H1 (cell line): ENCODE data around the gene TGFBI. TPM values are rescaled to one million over a fixed set of nuclear protein-coding genes. Genes with fewer than 3 reads are reported as not detected.

ENCODE experiments used
- CTCF ChIA-PET: fragments of 300-600 bp; sonication (Branson Sonifier 250); formaldehyde crosslinking; loops from one replicate; lab custom pipeline; 2021; ENCODE audit not compliant: partially characterized antibody; lab: Charles Lee
- POLR2A ChIA-PET: fragments of 300-600 bp; sonication (Branson Sonifier 250); formaldehyde crosslinking; loops from one replicate; lab custom pipeline; 2021; ENCODE audit warnings: inconsistent platforms; ENCODE audit not compliant: partially characterized antibody; lab: Charles Lee
- DNase-seq, 2 experiments: peaks; one replicate each; pipeline versions ENCODE4 v3.0.0 to v3.0.0-alpha.2; 2010 to 2022; ENCODE audit warnings: low spot score in 2 of 2, low read depth in 1 of 2, mixed read lengths in 1 of 2
- FAIRE-seq: peaks from 2 replicates; lab custom pipeline; 2011; peaks lifted over from hg19 to GRCh38; lab: Jason Lieb, UNC
- H2AFZ ChIP-seq: 2 replicates; pipeline ENCODE4 v1.8.1; 2012; ENCODE audit warnings: low read length, inconsistent platforms
- H2AK5ac ChIP-seq: 2 replicates; pipeline ENCODE4 v1.6.1; 2013; ENCODE audit warnings: low read depth, low read length
- H2BK120ac ChIP-seq: replicated peaks from 2 replicates; pipeline ENCODE3; 2013; ENCODE audit warnings: low read depth, low read length, inconsistent platforms
- H2BK12ac ChIP-seq: 2 replicates; pipeline ENCODE4 v1.6.1; 2013; ENCODE audit warnings: low read depth, low read length
- H2BK15ac ChIP-seq: 2 replicates; pipeline ENCODE4 v1.6.1; 2013; ENCODE audit warnings: low read length
- H2BK20ac ChIP-seq: 2 replicates; pipeline ENCODE4 v1.6.1; 2013; ENCODE audit warnings: low read length
- H2BK5ac ChIP-seq: 2 replicates; pipeline ENCODE4 v1.6.1; 2013; ENCODE audit warnings: low read depth, low read length
- H3K14ac ChIP-seq: 2 replicates; pipeline ENCODE4 v1.6.1; 2013; ENCODE audit warnings: inconsistent platforms; ENCODE audit not compliant: insufficient read length
- H3K18ac ChIP-seq: 2 replicates; pipeline ENCODE4 v1.6.1; 2013; ENCODE audit warnings: low read length; ENCODE audit errors: extremely low read depth
- H3K23ac ChIP-seq: 2 replicates; pipeline ENCODE4 v1.6.1; 2013; ENCODE audit warnings: inconsistent platforms; ENCODE audit not compliant: insufficient read length
- H3K23me2 ChIP-seq: 2 replicates; pipeline ENCODE4 v1.6.1; 2013; ENCODE audit warnings: low read depth, low read length
- H3K27ac ChIP-seq: 2 replicates; pipeline ENCODE4 v1.6.1; 2011; ENCODE audit warnings: low read depth, low read length, inconsistent platforms
- H3K27me3 ChIP-seq, 4 experiments: replicated peaks in 1 of 4; 1 replicate in 1 of 4; 2 replicates in 3 of 4; pipeline versions ENCODE4 v1.6.1 to v1.8.1; 2011 to 2013; ENCODE audit warnings: low read length in 3 of 4, mild to moderate bottlenecking in 3 of 4, inconsistent platforms in 2 of 4, mixed read lengths in 2 of 4, moderate library complexity in 1 of 4; ENCODE audit not compliant: control insufficient read depth in 3 of 4, insufficient read depth in 3 of 4; ENCODE audit errors: extremely low read depth in 1 of 4
- H3K36me3 ChIP-seq, 4 experiments: 2 replicates each; pipeline versions ENCODE4 v1.6.1 to v1.8.1; 2011 to 2013; ENCODE audit warnings: mild to moderate bottlenecking in 4 of 4, low read length in 3 of 4, moderate library complexity in 2 of 4, control low read depth in 1 of 4, inconsistent platforms in 1 of 4; ENCODE audit not compliant: insufficient read depth in 4 of 4, control insufficient read depth in 2 of 4
- H3K4ac ChIP-seq: replicated peaks from 2 replicates; pipeline ENCODE3; 2013; ENCODE audit warnings: low read length, low read depth, mixed read lengths, inconsistent platforms; ENCODE audit not compliant: insufficient read length
- H3K4me1 ChIP-seq, 4 experiments: replicated peaks in 1 of 4; 1 replicate in 1 of 4; 2 replicates in 3 of 4; pipeline versions ENCODE4 v1.6.1 to v1.8.1; 2011 to 2013; ENCODE audit warnings: low read length in 3 of 4, inconsistent platforms in 2 of 4, mixed read lengths in 1 of 4; ENCODE audit not compliant: insufficient read depth in 4 of 4, control insufficient read depth in 3 of 4
- H3K4me2 ChIP-seq, 2 experiments: 2 replicates each; pipeline versions ENCODE4 v1.6.1 to v1.8.1; 2011 to 2013; ENCODE audit warnings: low read depth in 2 of 2, low read length in 2 of 2, control low read depth in 1 of 2, inconsistent platforms in 1 of 2, mild to moderate bottlenecking in 1 of 2; ENCODE audit not compliant: insufficient read depth in 1 of 2
- H3K4me3 ChIP-seq, 4 experiments: fragments of 200-600, 300-600 bp in 1 of 4; sonication (generic), shearing (Covaris generic), sonication (Bioruptor Twin) in 1 of 4; 2 replicates each; pipeline versions ENCODE4 v1.5.1 to v1.8.1; 2011 to 2016; ENCODE audit warnings: low read length in 4 of 4, low read depth in 3 of 4, control low read depth in 2 of 4, inconsistent platforms in 2 of 4, mild to moderate bottlenecking in 2 of 4, mixed read lengths in 1 of 4, moderate library complexity in 1 of 4; ENCODE audit not compliant: insufficient read depth in 2 of 4; ENCODE audit errors: extremely low read depth in 1 of 4
- H3K56ac ChIP-seq: replicated peaks from 2 replicates; pipeline ENCODE3; 2013; ENCODE audit warnings: low read depth, mild to moderate bottlenecking, mixed read lengths, low read length, inconsistent platforms; ENCODE audit not compliant: insufficient read length
- H3K79me1 ChIP-seq: 2 replicates; pipeline ENCODE4 v1.6.1; 2013; ENCODE audit warnings: low read depth, low read length, control low read depth
- H3K79me2 ChIP-seq, 2 experiments: 2 replicates each; pipeline versions ENCODE4 v1.6.1 to v1.8.1; 2012 to 2013; ENCODE audit warnings: low read length in 2 of 2, mild to moderate bottlenecking in 2 of 2, inconsistent platforms in 1 of 2; ENCODE audit not compliant: insufficient read depth in 2 of 2, control insufficient read depth in 1 of 2
- H3K9ac ChIP-seq, 4 experiments: replicated peaks in 1 of 4; 1 replicate in 1 of 4; 2 replicates in 3 of 4; pipeline versions ENCODE4 v1.6.1 to v1.8.1; 2011 to 2013; ENCODE audit warnings: low read depth in 3 of 4, low read length in 3 of 4, control low read depth in 2 of 4, mild to moderate bottlenecking in 2 of 4, moderate library complexity in 2 of 4, inconsistent platforms in 1 of 4; ENCODE audit errors: extremely low read depth in 1 of 4
- H3K9me3 ChIP-seq, 2 experiments: 2 replicates each; pipeline versions ENCODE4 v1.6.1 to v1.8.1; 2012 to 2013; ENCODE audit warnings: mild to moderate bottlenecking in 2 of 2, moderate library complexity in 2 of 2, control low read depth in 1 of 2, inconsistent platforms in 1 of 2, low read depth in 1 of 2, low read length in 1 of 2, mixed read lengths in 1 of 2; ENCODE audit not compliant: insufficient read depth in 2 of 2
- H4K20me1 ChIP-seq, 2 experiments: replicated peaks in 1 of 2; 2 replicates each; pipeline versions ENCODE3 to v1.8.1; 2011 to 2013; ENCODE audit warnings: inconsistent platforms in 2 of 2, low read length in 2 of 2, mild to moderate bottlenecking in 1 of 2; ENCODE audit not compliant: insufficient read depth in 2 of 2, control insufficient read depth in 1 of 2
- H4K5ac ChIP-seq: 2 replicates; pipeline ENCODE4 v1.6.1; 2013; ENCODE audit warnings: low read length, low read depth, mixed read lengths, inconsistent platforms; ENCODE audit not compliant: insufficient read length
- H4K8ac ChIP-seq: 2 replicates; pipeline ENCODE4 v1.8.0; 2013; ENCODE audit warnings: mild to moderate bottlenecking, moderate library complexity, low read length, inconsistent platforms; ENCODE audit not compliant: insufficient read depth; ENCODE audit errors: extremely low read depth
- H4K91ac ChIP-seq: replicated peaks from 2 replicates; pipeline ENCODE3; 2013; ENCODE audit warnings: low read length, mixed read lengths, inconsistent platforms; ENCODE audit not compliant: insufficient read length
- MAFK ChIP-seq: IDR thresholded peaks from 2 replicates; pipeline ENCODE4 v1.6.1; 2012; ENCODE audit warnings: low read depth, mild to moderate bottlenecking, improper control_type of control experiment, low read length
- YY1 ChIP-seq: IDR thresholded peaks from 2 replicates; pipeline ENCODE4 v1.6.1; 2011; ENCODE audit warnings: low read depth, mild to moderate bottlenecking, low read length
- WGBS, 2 experiments: shearing (Covaris generic) in 1 of 2; methylation state at CpG; one replicate each; pipeline versions ENCODE4 v1.1.6 to v1.1.7; 2013 to 2015; ENCODE audit warnings: low lambda C conversion rate in 2 of 2, mixed read lengths in 2 of 2, inconsistent platforms in 1 of 2, low coverage in 1 of 2, missing lambda C conversion rate in 1 of 2; ENCODE audit not compliant: insufficient replicate concordance in 2 of 2, insufficient coverage in 1 of 2, insufficient read length in 1 of 2; ENCODE audit errors: extremely low coverage in 1 of 2, missing lambda C conversion rate in 1 of 2; 5-methylcytosine and 5-hydroxymethylcytosine counted together
- polyA plus RNA-seq, 7 experiments: library from polyadenylated mRNA; depleted of rRNA in 3 of 7; stranded (reverse) in 5 of 7; unstranded in 2 of 7; fragments of >200 nt in 5 of 7; fragments of 200-250 nt in 2 of 7; gene quantifications; 1 replicate in 5 of 7; 2 replicates in 1 of 7; 4 replicates in 1 of 7; pipeline versions ENCODE4 v1.2.1 to v1.2.3, GENCODE V29; 2011 to 2013; ENCODE audit warnings: missing spikeins in 2 of 7, mixed read lengths in 2 of 7
- total RNA-seq: library from RNA; stranded (reverse); fragmentation: NEBNext Ultra II Directional; extraction: Animal tissue kit (Norgen Biotek cat#: 25700); gene quantifications from 2 replicates; pipeline ENCODE4 v1.2.1, GENCODE V29; 2021

Gene TGFBI
- total and polyA plus RNA-seq, 2 of the 8 experiments (the other 6 are each of a cell fraction or from before 2014, with no cell fraction given), result 6.0 to 8.5 TPM

DNA sequence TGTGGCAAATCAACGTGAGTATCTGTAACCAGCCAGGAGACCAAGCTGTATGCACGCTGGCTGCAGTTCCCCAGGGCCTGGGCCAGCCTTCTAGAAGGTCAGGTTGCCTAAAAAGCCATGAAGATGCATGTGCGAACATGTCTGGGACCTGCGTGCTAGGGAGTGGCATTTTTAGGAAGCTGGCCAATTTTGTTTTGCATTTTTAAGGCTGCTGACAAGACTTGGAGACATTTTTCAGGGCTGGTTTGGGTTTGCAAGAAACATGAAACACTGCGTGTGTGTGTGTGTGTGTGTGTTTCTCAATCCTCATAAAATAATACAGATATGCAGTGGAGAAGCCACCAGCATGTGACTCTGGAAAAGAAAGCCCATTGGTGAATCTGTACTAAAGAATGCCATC, 5.1 kb downstream of the TGFBI start:
- no peak overlapping the region for H3K14ac ChIP-seq
- H4K8ac ChIP-seq, result no peak overlapping the region
- CTCF ChIA-PET, result interaction anchor here (0.9 to 5.9 kb wide), 4 partner anchors 17 to 45 kb away, joined by 3 to 27 read pairs (median 10); no protein-coding TSS in a partner anchor
- no peak overlapping the region for H4K91ac ChIP-seq
- H2BK20ac ChIP-seq, result no peak overlapping the region
- FAIRE-seq, result no peak
- H3K4me3 ChIP-seq, result no peak overlapping the region
- no peak overlapping the region for H2BK15ac ChIP-seq
- no peaks in the 10 kb centered on the region for H3K79me2 ChIP-seq
- peaks cover 0 to 2% of the 10 kb centered on the region in 2 experiments for H4K20me1 ChIP-seq
- H3K9ac ChIP-seq, result no peak overlapping the region
- no peak overlapping the region for H2BK5ac ChIP-seq
- no peaks in the 10 kb centered on the region for H3K36me3 ChIP-seq
- H2BK120ac ChIP-seq, result no peak overlapping the region
- no peaks in the 10 kb centered on the region for H3K79me1 ChIP-seq
- H2BK12ac ChIP-seq, result no peak overlapping the region
- no peak overlapping the region for H3K27ac ChIP-seq
- peaks cover 8 to 20% (median 17%) of the 10 kb centered on the region in 4 experiments for H3K27me3 ChIP-seq
- no peak overlapping the region for H3K4me2 ChIP-seq
- no peaks in the 10 kb centered on the region for H3K9me3 ChIP-seq
- H3K23ac ChIP-seq, result no peak overlapping the region
- DNase-seq, result no peak
- H3K4ac ChIP-seq, result no peak overlapping the region
- H3K4me1 ChIP-seq, result peaks cover 0 to 4% (median 2%) of the 10 kb centered on the region in 4 experiments; a peak in 3 of 7 replicates
- H3K56ac ChIP-seq, result no peak overlapping the region
- WGBS, 2 experiments, result 73% methylated on average over 5 of the region's 5 CpGs; no CpG with 5 or more reads in 1 of the 2 experiments
- H2AFZ ChIP-seq, result no peak overlapping the region
- POLR2A ChIA-PET, result interaction anchor here (0.6 kb wide), 1 partner anchor 1011 kb away, joined by 4 read pairs; no protein-coding TSS in a partner anchor
- H3K18ac ChIP-seq, result no peak overlapping the region
- peaks cover 5% of the 10 kb centered on the region; the same call in 1 of the 2 replicates for H3K23me2 ChIP-seq
- TF ChIP-seq MAFK (no peak), YY1 (no peak)
- no peak overlapping the region for H2AK5ac ChIP-seq
- no peak overlapping the region for H4K5ac ChIP-seq
